ENCODE measurements around the gene AHDC1. TPM values are rescaled to one million over a fixed set of nuclear protein-coding genes. Genes with fewer than 3 reads are reported as not detected.
A peak's percentile ranks its signal among the peaks of the same experiment; 100 is the strongest.
"Not testable (repeated sequence)": the region's sequence is repeated elsewhere in the genome, so short reads cannot be mapped to it uniquely, and the experiment has no call there.

The AHDC1 gene
- total RNA-seq, 2 experiments from 2014 or later, result 15.3 to 19.3 TPM

GRCh38 chr1:27556781-27557595 is 47.0 kb downstream of the AHDC1 start:
- Mint-ChIP-seq H3K27ac (peak overlapping the region; percentile 90), H3K27me3 (no peaks in the 10 kb centered on the region), H3K4me3 (peak overlapping the region; percentile 14), H3K36me3 (ENCODE audit: low read depth) (peaks cover 8% of the 10 kb centered on the region), H3K9me3 (no peaks in the 10 kb centered on the region), H3K4me1 (peaks cover 43% of the 10 kb centered on the region)
- POLR2A ChIA-PET, result interaction anchor here (0.8 kb wide), 1 partner anchor 10 kb away, joined by 3 read pairs; no protein-coding TSS in a partner anchor
- DNase-seq, result peak; percentile 79
- CTCF ChIA-PET, result interaction anchor here (0.9 to 9.9 kb wide), 29 partner anchors 8 to 213 kb away, joined by 3 to 112 read pairs (median 5); no protein-coding TSS in a partner anchor

- Mint-ChIP-seq H3K27me3 (no peaks in the 10 kb centered on the region), H3K27ac (peak overlapping the region; percentile 90), H3K4me3 (peak overlapping the region; percentile 14), H3K9me3 (no peaks in the 10 kb centered on the region), H3K36me3 (ENCODE audit: low read depth) (peaks cover 8% of the 10 kb centered on the region), H3K4me1 (peaks cover 43% of the 10 kb centered on the region)
- POLR2A ChIA-PET, result interaction anchor here (0.8 kb wide), 1 partner anchor 10 kb away, joined by 3 read pairs; no protein-coding TSS in a partner anchor
- CTCF ChIA-PET, result interaction anchor here (0.9 to 9.9 kb wide), 27 partner anchors 8 to 213 kb away, joined by 3 to 112 read pairs (median 5); no protein-coding TSS in a partner anchor
- DNase-seq, result no peak
Observed at GRCh38 chr1:27556435-27556780, 47.5 kb downstream of the AHDC1 start.

GRCh38 chr1:27555700-27556424 is 48.1 kb downstream of the AHDC1 start:
- H3K9me3 Mint-ChIP-seq, result no peaks in the 10 kb centered on the region
- H3K27me3 Mint-ChIP-seq, result no peaks in the 10 kb centered on the region
- peak; percentile 57 for DNase-seq
- H3K36me3 Mint-ChIP-seq (ENCODE audit: low read depth), result peaks cover 8% of the 10 kb centered on the region
- POLR2A ChIA-PET, result no interaction called here
- H3K4me3 Mint-ChIP-seq, result peak overlapping the region; percentile 14
- peaks cover 43% of the 10 kb centered on the region for H3K4me1 Mint-ChIP-seq
- CTCF ChIA-PET, result interaction anchor here (0.9 to 9.9 kb wide), 23 partner anchors 11 to 161 kb away, joined by 3 to 112 read pairs (median 6); no protein-coding TSS in a partner anchor
- peak overlapping the region; percentile 90 for H3K27ac Mint-ChIP-seq

- Mint-ChIP-seq H3K36me3 (ENCODE audit: low read depth) (peaks cover 8% of the 10 kb centered on the region), H3K27me3 (no peaks in the 10 kb centered on the region), H3K9me3 (no peaks in the 10 kb centered on the region), H3K4me3 (no peak overlapping the region), H3K27ac (peak overlapping the region; percentile 52), H3K4me1 (peaks cover 43% of the 10 kb centered on the region)
- DNase-seq, result no peak
- ChIA-PET CTCF (interaction anchor here (1.2 to 9.9 kb wide), 5 partner anchors 13 to 139 kb away, joined by 3 to 112 read pairs (median 11); no protein-coding TSS in a partner anchor), POLR2A (no interaction called here)
Observed at GRCh38 chr1:27554759-27555699, 48.9 kb downstream of the AHDC1 start.

GRCh38 chr1:27554293-27554692 is 49.7 kb downstream of the AHDC1 start:
- Mint-ChIP-seq H3K27me3 (no peaks in the 10 kb centered on the region), H3K9me3 (no peaks in the 10 kb centered on the region), H3K4me1 (peaks cover 38% of the 10 kb centered on the region), H3K4me3 (no peak overlapping the region), H3K36me3 (ENCODE audit: low read depth) (peaks cover 8% of the 10 kb centered on the region), H3K27ac (peak overlapping the region; percentile 79)
- no peak for DNase-seq
- CTCF ChIA-PET, result interaction anchor here (1.2 to 9.9 kb wide), 2 partner anchors 13 kb away, joined by 3 to 112 read pairs; no protein-coding TSS in a partner anchor
- POLR2A ChIA-PET, result no interaction called here

- CTCF ChIA-PET, result interaction anchor here (1.3 to 9.9 kb wide), 2 partner anchors 14 to 16 kb away, joined by 4 to 112 read pairs; no protein-coding TSS in a partner anchor
- H3K36me3 Mint-ChIP-seq (ENCODE audit: low read depth); H3K27me3 Mint-ChIP-seq; POLR2A ChIA-PET; H3K9me3 Mint-ChIP-seq; H3K4me3 Mint-ChIP-seq; DNase-seq: not testable (repeated sequence)
- Mint-ChIP-seq H3K27ac (peak overlapping the region; percentile 79), H3K4me1 (peaks cover 38% of the 10 kb centered on the region)
Observed at GRCh38 chr1:27553823-27554222, 50.1 kb downstream of the AHDC1 start.

GRCh38 chr1:27552911-27553420 is 51.0 kb downstream of the AHDC1 start:
- DNase-seq, result no peak
- ChIA-PET CTCF (interaction anchor here (1.1 to 9.9 kb wide), 3 partner anchors 15 to 82 kb away, joined by 3 to 112 read pairs (median 4); no protein-coding TSS in a partner anchor), POLR2A (no interaction called here)
- Mint-ChIP-seq H3K27me3 (no peaks in the 10 kb centered on the region), H3K36me3 (ENCODE audit: low read depth) (peaks cover 8% of the 10 kb centered on the region), H3K4me3 (no peak overlapping the region), H3K4me1 (peaks cover 38% of the 10 kb centered on the region), H3K9me3 (no peaks in the 10 kb centered on the region), H3K27ac (no peak overlapping the region)

GRCh38 chr1:27551953-27552312 is 52.0 kb downstream of the AHDC1 start:
- H3K27ac Mint-ChIP-seq, result no peak overlapping the region
- CTCF ChIA-PET, result interaction anchor here (0.8 to 9.9 kb wide), 4 partner anchors 12 to 81 kb away, joined by 3 to 112 read pairs (median 4); no protein-coding TSS in a partner anchor
- H3K4me1 Mint-ChIP-seq, result peaks cover 31% of the 10 kb centered on the region
- H3K27me3 Mint-ChIP-seq, result no peaks in the 10 kb centered on the region
- H3K4me3 Mint-ChIP-seq, result no peak overlapping the region
- H3K9me3 Mint-ChIP-seq, result no peaks in the 10 kb centered on the region
- peaks cover 4% of the 10 kb centered on the region for H3K36me3 Mint-ChIP-seq (ENCODE audit: low read depth)
- DNase-seq, result no peak
- POLR2A ChIA-PET, result no interaction called here

- CTCF ChIA-PET, result interaction anchor here (0.7 to 9.9 kb wide), 6 partner anchors 12 to 85 kb away, joined by 3 to 112 read pairs (median 3); no protein-coding TSS in a partner anchor
- POLR2A ChIA-PET, result no interaction called here
- Mint-ChIP-seq H3K9me3 (no peaks in the 10 kb centered on the region), H3K36me3 (ENCODE audit: low read depth) (peaks cover 4% of the 10 kb centered on the region), H3K27ac (no peak overlapping the region), H3K4me1 (peaks cover 28% of the 10 kb centered on the region), H3K27me3 (no peaks in the 10 kb centered on the region), H3K4me3 (no peak overlapping the region)
- DNase-seq, result no peak
Observed at GRCh38 chr1:27551170-27551952, 52.6 kb downstream of the AHDC1 start.

GRCh38 chr1:27550510-27551169 is 53.3 kb downstream of the AHDC1 start:
- Mint-ChIP-seq H3K4me1 (peaks cover 21% of the 10 kb centered on the region), H3K27me3 (no peaks in the 10 kb centered on the region), H3K36me3 (ENCODE audit: low read depth) (peaks cover 4% of the 10 kb centered on the region), H3K4me3 (no peak overlapping the region), H3K9me3 (no peaks in the 10 kb centered on the region), H3K27ac (no peak overlapping the region)
- ChIA-PET CTCF (interaction anchor here (0.7 to 9.9 kb wide), 5 partner anchors 11 to 85 kb away, joined by 3 to 112 read pairs (median 5); no protein-coding TSS in a partner anchor), POLR2A (no interaction called here)
- DNase-seq, result no peak
